ENCODE results near the gene DHRS12.

Gene DHRS12

DNA sequence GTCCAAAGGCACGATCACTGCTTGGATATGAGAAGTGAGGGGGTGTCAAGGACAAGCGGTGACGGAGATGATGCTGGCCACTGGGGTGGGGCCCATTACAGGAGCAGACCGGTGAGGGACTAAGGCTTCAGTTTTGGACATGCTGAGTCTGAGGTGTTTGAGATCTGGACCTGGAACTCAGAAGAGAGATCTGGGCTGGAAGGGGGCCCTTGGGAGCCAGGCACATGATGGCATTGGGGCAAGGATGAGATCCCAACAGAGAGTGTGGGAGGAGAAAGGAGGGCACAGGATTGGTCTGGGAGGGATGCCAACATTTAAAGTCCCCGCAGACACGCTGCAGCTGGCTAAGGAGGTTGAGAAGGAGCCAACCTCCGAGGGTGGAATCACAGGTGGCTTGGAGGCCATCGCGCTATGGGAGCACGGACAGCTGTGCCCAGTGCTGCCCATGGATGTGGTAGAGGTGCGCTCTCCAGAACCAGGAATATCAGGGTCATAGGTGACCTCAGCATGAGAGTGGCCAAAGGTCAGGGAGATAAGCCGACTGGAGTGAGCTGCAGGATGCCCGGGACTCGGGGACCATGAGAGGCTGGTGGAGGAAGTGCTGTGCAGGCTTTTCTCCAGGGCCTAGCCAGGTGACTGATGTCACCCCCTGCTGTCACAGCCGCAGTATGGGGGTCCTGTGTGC, 21.8 kb downstream of the DHRS12 start:
- no peak overlapping the region for H3K4me3 ChIP-seq (IDR thresholded peaks at IDR 0.05; ENCODE audit: insufficient read depth, low read depth, low read length)
- H3K27ac ChIP-seq = no peak overlapping the region
- no peak overlapping the region for H2AFZ ChIP-seq (ENCODE audit: low read depth)
- H3K4me2 ChIP-seq = no peak overlapping the region
- H3K36me3 ChIP-seq (ENCODE audit: insufficient read depth) = no peaks in the 10 kb centered on the region
- no peaks in the 10 kb centered on the region for H3K4me1 ChIP-seq (ENCODE audit: low read depth, poor library complexity, severe bottlenecking)
- TF ChIP-seq, protein P1, sequence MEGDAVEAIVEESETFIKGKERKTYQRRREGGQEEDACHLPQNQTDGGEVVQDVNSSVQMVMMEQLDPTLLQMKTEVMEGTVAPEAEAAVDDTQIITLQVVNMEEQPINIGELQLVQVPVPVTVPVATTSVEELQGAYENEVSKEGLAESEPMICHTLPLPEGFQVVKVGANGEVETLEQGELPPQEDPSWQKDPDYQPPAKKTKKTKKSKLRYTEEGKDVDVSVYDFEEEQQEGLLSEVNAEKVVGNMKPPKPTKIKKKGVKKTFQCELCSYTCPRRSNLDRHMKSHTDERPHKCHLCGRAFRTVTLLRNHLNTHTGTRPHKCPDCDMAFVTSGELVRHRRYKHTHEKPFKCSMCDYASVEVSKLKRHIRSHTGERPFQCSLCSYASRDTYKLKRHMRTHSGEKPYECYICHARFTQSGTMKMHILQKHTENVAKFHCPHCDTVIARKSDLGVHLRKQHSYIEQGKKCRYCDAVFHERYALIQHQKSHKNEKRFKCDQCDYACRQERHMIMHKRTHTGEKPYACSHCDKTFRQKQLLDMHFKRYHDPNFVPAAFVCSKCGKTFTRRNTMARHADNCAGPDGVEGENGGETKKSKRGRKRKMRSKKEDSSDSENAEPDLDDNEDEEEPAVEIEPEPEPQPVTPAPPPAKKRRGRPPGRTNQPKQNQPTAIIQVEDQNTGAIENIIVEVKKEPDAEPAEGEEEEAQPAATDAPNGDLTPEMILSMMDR (conservative IDR thresholded peaks at IDR 0.05; ENCODE audit: low read depth, low read length) = no peak
- no peaks in the 10 kb centered on the region for H4K20me1 ChIP-seq (ENCODE audit: insufficient read depth)
- H3K9ac ChIP-seq = no peak overlapping the region
- H3K79me2 ChIP-seq (ENCODE audit: insufficient read depth, low read depth) = no peaks in the 10 kb centered on the region
- H3K27me3 ChIP-seq (ENCODE audit: insufficient read depth, low read depth) = no peaks in the 10 kb centered on the region

GRCh38 chr13:51781246-51782022, 22.5 kb downstream of the DHRS12 start:
- H2AFZ ChIP-seq (ENCODE audit: low read depth) = no peak overlapping the region
- H3K4me3 ChIP-seq (IDR thresholded peaks at IDR 0.05; ENCODE audit: insufficient read depth, low read depth, low read length) = no peak overlapping the region
- no peaks in the 10 kb centered on the region for H3K79me2 ChIP-seq (ENCODE audit: insufficient read depth, low read depth)
- no peaks in the 10 kb centered on the region for H3K27me3 ChIP-seq (ENCODE audit: insufficient read depth, low read depth)
- H3K9ac ChIP-seq = no peak overlapping the region
- H3K36me3 ChIP-seq (ENCODE audit: insufficient read depth) = no peaks in the 10 kb centered on the region
- no peaks in the 10 kb centered on the region for H4K20me1 ChIP-seq (ENCODE audit: insufficient read depth)
- TF ChIP-seq, protein P1 (conservative IDR thresholded peaks at IDR 0.05; ENCODE audit: low read depth, low read length) = peak; percentile 23; the same call in 1 of the 2 replicates
- no peak overlapping the region for H3K27ac ChIP-seq
- no peaks in the 10 kb centered on the region for H3K4me1 ChIP-seq (ENCODE audit: low read depth, poor library complexity, severe bottlenecking)
- H3K4me2 ChIP-seq = no peak overlapping the region

- Histone ChIP-seq H3K79me2 (ENCODE audit: insufficient read depth, low read depth) (no peaks in the 10 kb centered on the region), H3K36me3 (ENCODE audit: insufficient read depth) (no peaks in the 10 kb centered on the region), H3K9ac (no peak overlapping the region), H4K20me1 (ENCODE audit: insufficient read depth) (no peaks in the 10 kb centered on the region), H3K4me2 (no peak overlapping the region), H3K27ac (no peak overlapping the region), H3K4me1 (ENCODE audit: low read depth, poor library complexity, severe bottlenecking) (no peaks in the 10 kb centered on the region), H3K27me3 (ENCODE audit: insufficient read depth, low read depth) (no peaks in the 10 kb centered on the region), H3K4me3 (IDR thresholded peaks at IDR 0.05; ENCODE audit: insufficient read depth, low read depth, low read length) (no peak overlapping the region), H2AFZ (ENCODE audit: low read depth) (no peak overlapping the region)
- TF ChIP-seq, protein P1 (conservative IDR thresholded peaks at IDR 0.05; ENCODE audit: low read depth, low read length) = no peak
Observed at GRCh38 chr13:51780099-51780498, 23.9 kb downstream of the DHRS12 start.

DNA sequence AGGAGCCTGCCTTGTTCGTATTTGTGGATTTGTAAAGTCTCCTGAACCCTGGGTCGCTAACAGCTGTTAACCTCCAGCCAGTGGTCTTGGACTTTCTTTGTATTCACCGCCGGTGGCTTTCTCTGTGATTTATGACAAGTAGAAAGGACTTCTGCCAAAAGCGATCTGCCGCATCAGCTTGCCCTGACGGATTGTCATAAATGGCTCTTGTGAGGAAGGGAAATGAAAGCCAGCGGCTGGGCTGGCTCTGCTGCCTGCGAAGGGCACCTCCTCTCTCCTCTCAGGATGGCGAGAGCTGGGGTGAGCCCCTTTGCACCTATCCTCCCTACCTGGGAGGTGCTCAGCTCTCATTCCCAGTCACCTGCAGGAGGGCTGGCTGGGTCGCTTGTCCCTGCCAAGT, 25.6 kb downstream of the DHRS12 start:
- H3K4me1 ChIP-seq (ENCODE audit: low read depth, poor library complexity, severe bottlenecking) = no peaks in the 10 kb centered on the region
- H3K27ac ChIP-seq = no peak overlapping the region
- H3K4me3 ChIP-seq (IDR thresholded peaks at IDR 0.05; ENCODE audit: insufficient read depth, low read depth, low read length) = no peak overlapping the region
- H4K20me1 ChIP-seq (ENCODE audit: insufficient read depth) = no peaks in the 10 kb centered on the region
- TF ChIP-seq, protein P1 (conservative IDR thresholded peaks at IDR 0.05; ENCODE audit: low read depth, low read length) = no peak
- no peaks in the 10 kb centered on the region for H3K79me2 ChIP-seq (ENCODE audit: insufficient read depth, low read depth)
- no peak overlapping the region for H3K9ac ChIP-seq
- H2AFZ ChIP-seq (ENCODE audit: low read depth) = no peak overlapping the region
- no peaks in the 10 kb centered on the region for H3K27me3 ChIP-seq (ENCODE audit: insufficient read depth, low read depth)
- no peak overlapping the region for H3K4me2 ChIP-seq
- no peaks in the 10 kb centered on the region for H3K36me3 ChIP-seq (ENCODE audit: insufficient read depth)

All from KMS-11 (cell line).